ENCODE data around the gene LRRC49.

Gene LRRC49

DNA sequence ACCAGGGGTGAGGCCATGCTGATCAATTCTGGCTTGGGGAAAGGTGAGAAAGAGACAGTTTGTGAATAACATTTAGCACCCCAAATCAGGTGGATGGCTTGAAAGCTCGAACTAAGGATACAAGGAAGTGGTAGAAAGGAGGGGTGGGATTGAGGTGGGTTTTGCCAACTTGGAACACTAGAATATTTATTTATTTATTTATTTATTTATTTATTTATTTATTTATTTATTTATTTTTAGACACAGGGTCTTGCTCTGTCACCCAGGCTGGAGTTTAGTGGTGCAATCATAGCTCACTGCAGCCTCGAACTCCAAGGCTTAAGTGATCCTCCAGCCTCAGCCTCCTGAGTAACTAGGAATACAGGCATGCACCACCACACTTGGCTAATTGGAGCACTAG lies 191.6 kb downstream of the LRRC49 start:
- TF ChIP-seq, protein P1, sequence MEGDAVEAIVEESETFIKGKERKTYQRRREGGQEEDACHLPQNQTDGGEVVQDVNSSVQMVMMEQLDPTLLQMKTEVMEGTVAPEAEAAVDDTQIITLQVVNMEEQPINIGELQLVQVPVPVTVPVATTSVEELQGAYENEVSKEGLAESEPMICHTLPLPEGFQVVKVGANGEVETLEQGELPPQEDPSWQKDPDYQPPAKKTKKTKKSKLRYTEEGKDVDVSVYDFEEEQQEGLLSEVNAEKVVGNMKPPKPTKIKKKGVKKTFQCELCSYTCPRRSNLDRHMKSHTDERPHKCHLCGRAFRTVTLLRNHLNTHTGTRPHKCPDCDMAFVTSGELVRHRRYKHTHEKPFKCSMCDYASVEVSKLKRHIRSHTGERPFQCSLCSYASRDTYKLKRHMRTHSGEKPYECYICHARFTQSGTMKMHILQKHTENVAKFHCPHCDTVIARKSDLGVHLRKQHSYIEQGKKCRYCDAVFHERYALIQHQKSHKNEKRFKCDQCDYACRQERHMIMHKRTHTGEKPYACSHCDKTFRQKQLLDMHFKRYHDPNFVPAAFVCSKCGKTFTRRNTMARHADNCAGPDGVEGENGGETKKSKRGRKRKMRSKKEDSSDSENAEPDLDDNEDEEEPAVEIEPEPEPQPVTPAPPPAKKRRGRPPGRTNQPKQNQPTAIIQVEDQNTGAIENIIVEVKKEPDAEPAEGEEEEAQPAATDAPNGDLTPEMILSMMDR (IDR thresholded peaks at IDR 0.05; ENCODE audit: low read depth, low read length), result no peak
- no peak overlapping the region for H3K4me3 ChIP-seq (ENCODE audit: low read depth, low read length)
- DNase-seq (ENCODE audit: low read depth, low spot score), result no peak
- in situ Hi-C loops (cut with HindIII; ENCODE audit: low sequenced_read_pairs), result no loop called here

DNA sequence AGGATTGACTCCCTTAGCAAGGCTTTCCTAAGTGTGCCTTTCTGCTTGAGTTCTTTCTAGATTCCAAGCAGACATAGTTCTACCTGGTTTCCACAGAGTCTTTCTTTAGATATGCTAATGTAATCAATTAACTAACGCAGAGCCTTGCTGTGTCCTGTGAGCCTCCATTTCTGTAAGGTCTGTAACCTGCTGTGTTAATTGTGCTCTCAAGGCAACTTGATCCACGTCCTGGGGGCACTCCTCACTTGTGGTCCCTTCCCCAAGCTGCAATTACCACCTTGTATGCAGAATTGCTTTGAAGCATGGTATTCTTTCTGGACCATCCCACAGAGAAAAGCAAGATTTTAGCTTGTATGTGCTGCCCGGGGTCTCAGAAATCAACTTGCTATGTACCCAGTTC lies 193.2 kb downstream of the LRRC49 start:
- in situ Hi-C loops (cut with HindIII; ENCODE audit: low sequenced_read_pairs), result no loop called here
- no peak overlapping the region for H3K4me3 ChIP-seq (ENCODE audit: low read depth, low read length)
- DNase-seq (ENCODE audit: low read depth, low spot score), result no peak
- TF ChIP-seq, protein P1 (IDR thresholded peaks at IDR 0.05; ENCODE audit: low read depth, low read length), result no peak

DNA sequence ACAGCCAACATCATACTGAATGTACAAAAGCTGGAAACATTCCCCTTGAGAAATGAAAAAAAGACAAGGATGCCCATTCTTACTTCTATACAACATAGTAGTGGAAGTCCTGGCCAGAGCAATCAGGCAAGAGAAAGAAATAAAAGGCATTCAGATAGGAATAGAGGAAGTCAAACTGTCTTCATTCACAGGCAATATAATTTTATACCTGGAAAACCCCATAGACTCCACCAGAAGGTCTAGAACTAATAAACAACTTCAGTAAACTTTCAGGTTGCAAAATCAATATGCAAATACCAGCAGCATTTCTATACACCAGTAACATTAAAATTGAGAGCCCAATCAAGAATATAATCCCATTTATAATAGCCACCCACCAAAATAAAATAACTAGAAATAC lies 195.5 kb downstream of the LRRC49 start:
- in situ Hi-C loops (cut with HindIII; ENCODE audit: low sequenced_read_pairs), result no loop called here
- TF ChIP-seq, protein P1 (IDR thresholded peaks at IDR 0.05; ENCODE audit: low read depth, low read length), result no peak
- H3K4me3 ChIP-seq (ENCODE audit: low read depth, low read length), result no peak overlapping the region
- no peak for DNase-seq (ENCODE audit: low read depth, low spot score)

DNA sequence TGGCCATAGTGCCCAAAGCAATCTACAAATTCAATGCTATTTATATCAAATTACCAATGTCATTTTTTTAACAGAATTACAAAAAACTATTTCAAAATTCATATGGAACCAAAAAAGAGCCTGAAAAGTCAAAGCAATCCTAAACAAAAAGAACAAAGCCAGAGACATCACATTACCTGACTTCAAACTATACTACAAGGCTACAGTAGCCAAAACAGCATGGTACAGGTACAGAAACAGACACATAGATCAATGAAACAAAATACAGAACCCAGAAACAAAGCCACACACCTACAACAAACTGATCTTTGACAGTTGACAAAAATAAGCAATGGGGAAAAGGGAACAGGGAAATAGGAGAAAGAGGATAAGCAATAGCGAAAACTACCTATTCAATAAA lies 196.1 kb downstream of the LRRC49 start:
- TF ChIP-seq, protein P1 (IDR thresholded peaks at IDR 0.05; ENCODE audit: low read depth, low read length), result no peak
- in situ Hi-C loops (cut with HindIII; ENCODE audit: low sequenced_read_pairs), result no loop called here
- no peak overlapping the region for H3K4me3 ChIP-seq (ENCODE audit: low read depth, low read length)
- no peak for DNase-seq (ENCODE audit: low read depth, low spot score)

DNA sequence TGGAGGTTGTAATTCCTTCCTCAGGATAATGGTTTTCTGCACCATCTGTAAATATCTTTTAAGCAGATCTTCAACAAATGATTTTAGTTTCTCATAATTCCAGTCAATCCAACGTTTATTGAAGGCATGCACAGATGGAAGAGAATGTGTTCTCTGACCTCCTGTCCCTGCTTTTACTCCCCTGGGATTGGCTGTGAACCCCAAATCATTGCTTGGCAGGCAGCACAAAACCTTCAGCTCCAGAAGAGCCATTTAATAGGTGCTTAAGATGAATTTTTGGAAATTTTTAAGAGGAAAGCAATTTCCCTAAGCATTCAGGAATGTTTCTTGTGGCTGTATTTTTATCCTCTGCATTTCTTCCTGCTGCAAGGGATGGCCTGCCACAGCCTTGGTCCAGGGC lies 197.2 kb downstream of the LRRC49 start:
- no peak for DNase-seq (ENCODE audit: low read depth, low spot score)
- in situ Hi-C loops (cut with HindIII; ENCODE audit: low sequenced_read_pairs), result no loop called here
- no peak overlapping the region for H3K4me3 ChIP-seq (ENCODE audit: low read depth, low read length)
- TF ChIP-seq, protein P1 (IDR thresholded peaks at IDR 0.05; ENCODE audit: low read depth, low read length), result no peak

DNA sequence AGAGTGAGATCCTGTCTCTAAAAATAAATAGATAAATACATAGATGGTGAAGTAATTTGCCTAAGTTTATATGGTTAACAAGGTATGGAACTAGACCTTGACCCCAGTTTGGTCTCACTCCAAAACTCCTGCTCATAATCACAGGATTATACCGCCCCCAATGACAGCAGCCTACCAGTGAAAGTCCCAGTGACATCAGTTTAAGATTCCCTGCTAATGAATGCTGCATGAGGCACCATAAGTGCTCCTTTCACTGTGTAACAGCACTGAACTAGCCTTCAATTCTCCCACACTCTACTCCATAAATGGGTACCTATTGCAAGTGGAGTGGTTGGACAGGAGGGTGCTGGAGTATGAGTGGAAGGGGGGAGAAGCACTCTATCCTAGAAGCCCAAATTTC lies 199.0 kb downstream of the LRRC49 start:
- in situ Hi-C loops (cut with HindIII; ENCODE audit: low sequenced_read_pairs), result no loop called here
- no peak overlapping the region for H3K4me3 ChIP-seq (ENCODE audit: low read depth, low read length)
- DNase-seq (ENCODE audit: low read depth, low spot score), result no peak
- TF ChIP-seq, protein P1 (IDR thresholded peaks at IDR 0.05; ENCODE audit: low read depth, low read length), result no peak

DNA sequence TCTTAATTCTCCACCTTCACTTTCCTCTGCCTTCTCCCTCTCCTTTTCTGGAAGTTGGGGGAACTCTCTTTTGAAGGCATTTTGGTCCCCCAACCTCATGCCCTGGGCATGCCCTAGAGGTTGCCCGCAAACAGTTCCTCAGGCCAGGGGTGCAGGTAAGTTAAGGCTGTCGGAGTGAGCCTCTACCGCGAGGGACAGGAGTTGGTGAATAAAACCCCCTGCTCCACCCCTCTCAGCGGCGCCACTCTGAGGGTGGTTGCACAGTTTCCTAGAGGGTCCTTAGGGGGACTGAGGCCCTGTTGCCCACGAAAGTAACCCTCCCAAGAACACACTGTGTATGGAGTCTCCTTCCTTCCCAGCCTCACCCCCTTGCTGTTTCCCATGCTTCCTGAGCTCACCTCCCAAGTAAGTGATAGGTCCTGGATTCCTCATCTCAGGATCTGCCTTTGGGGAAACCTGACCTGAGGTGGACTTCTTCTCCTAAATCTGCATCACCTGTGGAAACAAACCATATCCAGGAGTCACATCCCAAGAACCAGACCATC lies 199.5 kb downstream of the LRRC49 start:
- no peak overlapping the region for H3K4me3 ChIP-seq (ENCODE audit: low read depth, low read length)
- in situ Hi-C loops (cut with HindIII; ENCODE audit: low sequenced_read_pairs), result no loop called here
- TF ChIP-seq, protein P1 (IDR thresholded peaks at IDR 0.05; ENCODE audit: low read depth, low read length), result no peak
- DNase-seq (ENCODE audit: low read depth, low spot score), result no peak
